Activated CD4-positive, alpha-beta T cell treated with anti-CD3 and anti-CD28 coated beads, Interleukin-2, amount 50 U/mL, for 48 hours (primary cell): ENCODE data around the gene NOTO.

ENCODE experiments used
- DNase-seq, 2 experiments: peaks; one replicate each; pipeline ENCODE4 v3.0.0-alpha.2; 2020

The NOTO gene

DNA sequence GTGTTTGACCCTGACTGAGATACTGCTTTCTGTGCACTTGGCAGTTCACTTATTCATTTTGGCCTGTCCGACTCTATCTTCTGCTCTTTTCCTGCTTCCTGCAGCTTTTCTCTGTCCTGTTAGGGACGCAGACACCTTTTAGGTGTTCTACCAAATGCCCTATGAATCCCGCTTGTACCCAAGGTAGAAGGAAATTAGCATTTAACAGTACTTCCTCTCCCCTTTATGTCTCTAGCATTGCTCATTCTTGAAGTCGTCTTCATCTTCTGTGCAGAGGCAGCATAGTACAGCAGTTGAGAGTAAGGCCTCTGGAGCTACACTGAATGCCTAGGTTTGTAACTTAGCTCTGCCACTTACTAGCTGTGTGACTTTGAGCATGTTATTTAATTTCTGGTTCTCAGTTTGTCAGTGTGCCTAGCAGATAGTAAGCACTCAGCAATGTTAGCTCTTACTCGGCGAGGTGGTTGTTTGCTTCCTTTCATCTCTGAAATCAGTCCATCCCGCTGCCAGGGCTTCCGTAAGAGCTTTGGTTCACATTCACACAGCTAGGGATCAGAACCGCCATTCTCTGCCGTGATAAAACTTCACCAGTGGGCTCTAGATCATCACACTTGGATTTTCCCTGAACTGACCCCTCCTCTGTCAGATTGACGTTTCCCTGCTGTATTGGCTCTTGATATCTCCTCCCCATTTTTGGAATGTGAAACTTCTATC, 33.1 kb downstream of the NOTO start:
- no peak for DNase-seq

DNA sequence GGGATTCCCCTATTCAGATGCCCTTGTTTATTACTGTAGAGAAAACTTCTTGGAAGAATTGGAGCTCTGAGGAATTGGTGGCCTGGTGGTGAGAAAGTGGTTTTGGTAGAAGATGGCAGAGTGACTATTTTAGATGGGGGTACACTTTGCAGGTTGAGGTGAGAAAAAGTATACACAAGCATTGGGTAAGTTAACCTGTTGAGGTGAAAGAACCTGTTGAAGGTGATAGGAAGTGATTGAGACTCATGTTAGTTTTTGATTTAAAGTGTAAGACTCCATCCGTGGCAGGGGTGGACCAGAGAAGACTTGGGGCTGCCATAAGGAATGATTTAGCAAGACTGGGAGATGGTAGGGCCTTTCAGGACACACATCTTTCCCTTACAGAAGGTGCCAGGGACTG, 34.8 kb downstream of the NOTO start:
- no peak for DNase-seq

DNA sequence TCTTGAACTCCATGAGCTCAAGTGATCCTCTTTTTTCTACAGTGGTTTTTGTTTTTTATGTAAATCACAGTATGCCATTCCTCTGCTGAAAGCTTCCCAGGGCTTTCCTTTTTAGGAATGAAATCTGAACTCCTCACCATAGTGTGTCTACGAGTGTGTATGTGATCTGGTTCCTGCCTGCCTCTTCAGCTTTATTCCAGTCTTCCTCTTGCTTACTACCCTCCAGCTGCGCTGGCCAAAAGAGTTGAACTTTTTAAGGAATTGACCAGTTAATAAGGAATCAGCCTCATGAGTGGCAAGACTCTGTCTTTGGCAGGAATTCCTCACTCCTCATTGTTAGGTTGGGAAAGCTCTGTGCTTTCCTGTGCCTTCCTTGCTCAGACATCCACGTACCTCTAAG, 35.8 kb downstream of the NOTO start:
- DNase-seq: no peak

DNA sequence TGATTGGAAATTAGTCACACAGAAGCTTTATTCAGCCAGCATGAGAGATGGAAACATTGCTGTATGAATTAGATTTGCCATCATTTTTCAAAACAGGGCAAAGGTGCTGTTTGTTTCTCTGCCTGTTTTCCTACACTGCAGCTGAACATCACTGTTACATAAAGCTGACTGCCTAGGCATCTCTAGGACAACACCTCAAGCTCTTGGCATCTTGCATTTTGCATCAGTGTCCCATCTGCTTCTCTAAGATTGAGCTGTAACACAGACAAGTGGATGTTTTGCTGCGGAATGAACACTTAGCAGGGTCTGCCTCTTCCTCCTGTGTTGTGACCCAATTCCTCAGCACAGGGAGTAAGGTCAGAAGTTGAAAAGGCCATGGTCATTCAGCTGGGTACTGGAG, 36.6 kb downstream of the NOTO start:
- no peak for DNase-seq

DNA sequence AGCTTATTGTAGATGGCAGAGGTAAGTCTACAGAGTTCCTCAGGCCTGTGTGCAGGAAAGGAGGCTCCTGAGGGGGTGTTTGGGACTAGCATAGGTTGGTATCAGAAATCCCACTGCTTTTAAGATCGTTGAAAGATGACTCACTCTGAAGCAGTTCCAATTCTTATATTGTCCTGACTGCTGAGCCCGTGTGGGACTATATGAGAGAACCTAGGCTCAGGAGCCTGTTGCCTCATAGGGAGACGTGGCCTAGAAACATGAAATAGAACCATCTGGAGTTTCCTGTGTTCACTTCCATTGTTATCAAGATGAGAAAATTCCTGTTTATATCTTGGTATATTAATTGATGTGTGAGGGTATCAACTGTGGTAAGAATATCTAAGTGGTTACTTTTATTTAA, 37.4 kb downstream of the NOTO start:
- no peak for DNase-seq

DNA sequence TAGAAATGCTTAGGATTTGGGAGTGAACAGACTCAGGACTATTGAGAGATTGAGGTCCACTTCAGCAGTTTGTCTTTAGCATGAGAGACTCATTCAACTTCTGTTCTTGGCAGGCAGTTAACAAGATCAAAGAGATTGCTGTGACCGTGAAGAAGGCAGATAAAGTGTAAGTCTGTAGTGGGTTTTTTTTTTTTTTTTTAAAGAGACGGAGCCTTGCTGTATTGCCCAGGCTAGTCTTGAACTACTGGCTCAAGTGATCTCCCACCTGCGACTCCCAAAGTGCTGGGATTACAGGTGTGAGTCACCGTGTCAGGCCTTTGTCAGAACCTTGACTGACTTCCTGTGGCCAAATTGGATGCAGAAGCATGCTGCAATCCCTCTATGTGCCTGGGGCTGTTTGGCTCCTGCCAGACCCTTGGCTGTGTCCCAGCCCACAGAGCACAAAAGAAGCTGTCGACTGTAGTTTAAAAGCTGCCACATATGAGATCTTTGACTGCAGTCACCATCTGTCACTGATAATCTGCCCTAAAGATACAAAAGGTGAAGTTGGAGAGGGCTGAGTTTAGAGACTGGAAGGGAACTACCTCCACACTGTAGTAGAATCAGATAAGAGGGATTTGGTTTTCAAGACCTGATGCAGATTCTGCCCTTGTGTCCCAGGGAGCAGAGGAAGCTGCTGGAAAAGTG, 41.7 kb downstream of the NOTO start:
- DNase-seq: no peak

DNA sequence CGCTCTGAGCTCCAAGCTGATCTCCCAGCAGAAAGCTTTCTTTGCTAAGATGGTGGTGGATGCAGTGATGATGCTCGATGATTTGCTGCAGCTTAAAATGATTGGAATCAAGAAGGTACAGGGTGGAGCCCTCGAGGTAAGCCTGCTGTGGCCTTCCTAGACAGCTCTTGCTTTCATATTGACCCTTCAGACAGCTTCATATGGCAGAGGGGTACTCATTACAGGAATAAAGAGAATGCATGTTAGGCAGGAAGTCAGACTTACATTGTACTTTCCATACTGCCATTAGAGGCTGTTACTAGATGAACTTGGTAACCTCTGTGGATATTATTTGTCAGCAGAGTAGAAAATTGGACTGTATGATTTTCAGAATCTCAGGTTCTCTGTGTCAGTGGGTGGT, 42.2 kb downstream of the NOTO start:
- DNase-seq: no peak

DNA sequence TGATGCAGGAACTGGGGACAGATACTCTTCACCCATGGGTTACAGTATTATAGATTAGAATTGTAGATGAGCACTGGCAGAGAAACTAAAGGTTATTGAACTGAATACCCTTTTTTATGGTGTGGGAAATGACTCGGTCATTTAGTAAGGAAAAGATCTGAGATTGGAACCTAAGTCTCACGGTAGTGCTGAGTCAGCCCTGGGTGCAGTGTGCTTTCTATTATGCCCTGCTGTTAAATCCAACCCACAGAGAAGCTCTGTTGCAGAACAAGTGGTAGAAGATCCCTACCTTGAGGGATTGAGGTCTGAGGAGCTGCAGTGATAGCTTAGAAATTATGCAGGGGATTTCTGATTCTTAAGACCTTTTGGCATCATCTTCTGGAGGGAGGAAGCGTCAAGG, 44.5 kb downstream of the NOTO start:
- no peak for DNase-seq

DNA sequence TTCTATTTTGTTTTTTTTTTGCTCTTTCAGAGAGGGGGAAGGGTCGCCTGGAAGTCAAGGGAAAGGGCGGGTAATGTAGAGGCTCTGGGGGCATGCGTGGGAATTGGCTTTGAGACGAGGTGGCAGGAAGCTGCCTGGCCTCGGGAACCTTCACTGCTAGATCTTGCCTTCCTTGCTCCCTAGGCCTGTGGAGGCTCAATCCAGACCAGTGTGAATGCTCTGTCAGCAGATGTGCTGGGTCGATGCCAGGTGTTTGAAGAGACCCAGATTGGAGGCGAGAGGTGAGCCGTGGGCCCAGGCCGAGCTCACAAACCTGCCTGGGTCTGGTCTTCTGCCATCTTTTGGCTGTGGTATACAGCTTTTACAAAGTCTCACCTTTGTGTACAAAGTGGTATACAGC, 47.3 kb downstream of the NOTO start:
- DNase-seq: no peak

DNA sequence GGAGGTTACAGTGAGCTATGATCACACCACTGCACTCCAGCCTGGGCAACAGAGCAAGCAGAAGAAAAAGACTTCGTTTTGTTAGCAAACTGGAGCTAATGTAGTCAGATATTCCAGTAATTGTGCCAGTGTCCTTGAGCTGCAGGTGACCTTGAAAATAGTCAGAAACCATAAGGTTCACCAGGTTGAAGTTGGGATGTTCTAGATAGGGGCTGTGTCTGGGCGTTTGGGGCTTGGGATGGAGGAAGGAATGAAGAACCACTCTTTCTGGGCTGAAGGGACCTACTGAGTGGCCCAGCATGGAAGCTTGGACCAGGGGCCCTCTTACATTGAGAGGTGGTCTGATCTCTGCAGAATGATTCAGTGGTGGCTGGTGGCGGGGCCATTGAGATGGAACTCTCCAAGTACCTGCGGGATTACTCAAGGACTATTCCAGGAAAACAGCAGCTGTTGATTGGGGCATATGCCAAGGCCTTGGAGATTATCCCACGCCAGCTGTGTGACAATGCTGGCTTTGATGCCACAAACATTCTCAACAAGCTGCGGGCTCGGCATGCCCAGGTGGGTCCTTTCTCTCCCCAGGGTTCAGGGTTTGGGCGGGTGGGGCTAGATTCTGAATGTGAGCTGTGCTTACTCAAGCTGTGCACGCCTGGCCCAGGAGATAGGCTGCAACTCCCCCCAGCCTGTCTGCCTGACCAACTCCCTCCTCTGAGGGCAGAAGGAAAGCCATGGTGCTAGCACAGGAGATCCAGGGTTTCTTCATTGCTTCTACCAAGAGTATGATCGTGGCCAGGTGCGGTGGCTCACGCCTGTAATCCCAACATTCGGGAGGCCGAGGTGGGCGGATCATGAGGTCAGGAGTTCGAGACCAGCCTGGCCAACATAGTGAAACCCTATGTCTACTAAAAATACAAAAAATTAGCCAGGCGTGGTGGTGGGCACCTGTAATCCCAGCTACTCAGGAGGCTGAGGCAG, 48.8 kb downstream of the NOTO start:
- no peak for DNase-seq

DNA sequence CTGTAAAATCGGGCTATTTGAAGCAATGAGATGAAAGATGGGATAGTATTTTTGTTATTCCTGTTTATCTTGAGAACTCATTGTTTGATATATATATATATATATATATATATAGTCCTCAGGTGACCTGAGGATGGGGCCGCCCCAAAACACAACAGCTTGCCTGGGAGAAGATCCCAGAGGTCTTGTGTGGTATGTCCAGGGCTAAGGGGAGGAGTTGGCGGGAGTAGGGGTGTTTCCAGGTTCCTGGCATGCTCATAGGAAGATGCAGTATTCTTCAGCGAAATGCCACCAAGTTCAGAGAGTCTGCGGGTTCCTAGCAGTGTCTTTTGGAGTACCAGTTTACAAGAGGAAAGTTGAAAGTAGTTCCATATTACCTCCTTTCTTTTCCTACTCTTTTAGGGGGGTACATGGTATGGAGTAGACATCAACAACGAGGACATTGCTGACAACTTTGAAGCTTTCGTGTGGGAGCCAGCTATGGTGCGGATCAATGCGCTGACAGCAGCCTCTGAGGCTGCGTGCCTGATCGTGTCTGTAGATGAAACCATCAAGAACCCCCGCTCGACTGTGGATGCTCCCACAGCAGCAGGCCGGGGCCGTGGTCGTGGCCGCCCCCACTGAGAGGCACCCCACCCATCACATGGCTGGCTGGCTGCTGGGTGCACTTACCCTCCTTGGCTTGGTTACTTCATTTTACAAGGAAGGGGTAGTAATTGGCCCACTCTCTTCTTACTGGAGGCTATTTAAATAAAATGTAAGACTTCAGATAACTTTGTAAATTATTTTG, 50.1 kb downstream of the NOTO start:
- no peak for DNase-seq

DNA sequence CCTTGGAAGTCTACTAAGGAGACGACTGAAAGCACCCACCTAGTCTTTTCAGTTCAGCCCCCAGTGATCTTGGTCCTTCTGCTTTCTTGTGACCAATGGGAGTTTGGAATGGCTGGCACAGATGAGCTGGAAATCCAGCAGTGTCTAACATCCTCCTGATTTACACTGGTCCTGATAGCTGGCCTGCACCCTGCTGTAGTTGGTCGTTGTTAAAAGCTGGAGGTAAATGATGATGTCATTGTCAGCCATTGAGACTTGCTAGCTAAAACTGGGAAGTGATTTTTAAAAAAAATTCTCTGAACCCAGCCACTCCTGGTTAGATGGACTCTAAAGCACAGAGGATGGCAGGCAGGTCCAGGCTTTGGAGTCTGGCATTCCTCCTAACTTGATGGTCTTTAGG, 51.0 kb downstream of the NOTO start:
- no peak for DNase-seq

DNA sequence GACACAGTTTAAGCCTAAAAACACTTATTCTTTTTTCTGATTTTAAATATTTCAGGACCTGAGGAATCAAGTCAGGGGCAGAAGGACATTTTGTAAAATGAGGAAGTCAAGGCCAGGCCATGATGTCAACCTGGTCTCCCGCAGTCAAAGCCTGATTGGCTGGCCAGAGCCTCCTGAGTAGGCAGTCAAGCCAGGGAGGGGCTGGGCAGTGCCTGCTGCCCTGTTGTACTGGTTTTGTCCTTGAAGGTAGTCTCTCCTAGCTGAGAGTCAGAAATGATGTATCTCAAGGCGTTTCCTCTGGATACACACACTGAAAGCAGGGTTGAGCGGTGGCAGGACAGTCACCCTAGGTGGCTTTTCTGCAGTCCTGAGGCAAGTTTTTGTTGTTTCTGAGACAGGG, 51.5 kb downstream of the NOTO start:
- no peak for DNase-seq

DNA sequence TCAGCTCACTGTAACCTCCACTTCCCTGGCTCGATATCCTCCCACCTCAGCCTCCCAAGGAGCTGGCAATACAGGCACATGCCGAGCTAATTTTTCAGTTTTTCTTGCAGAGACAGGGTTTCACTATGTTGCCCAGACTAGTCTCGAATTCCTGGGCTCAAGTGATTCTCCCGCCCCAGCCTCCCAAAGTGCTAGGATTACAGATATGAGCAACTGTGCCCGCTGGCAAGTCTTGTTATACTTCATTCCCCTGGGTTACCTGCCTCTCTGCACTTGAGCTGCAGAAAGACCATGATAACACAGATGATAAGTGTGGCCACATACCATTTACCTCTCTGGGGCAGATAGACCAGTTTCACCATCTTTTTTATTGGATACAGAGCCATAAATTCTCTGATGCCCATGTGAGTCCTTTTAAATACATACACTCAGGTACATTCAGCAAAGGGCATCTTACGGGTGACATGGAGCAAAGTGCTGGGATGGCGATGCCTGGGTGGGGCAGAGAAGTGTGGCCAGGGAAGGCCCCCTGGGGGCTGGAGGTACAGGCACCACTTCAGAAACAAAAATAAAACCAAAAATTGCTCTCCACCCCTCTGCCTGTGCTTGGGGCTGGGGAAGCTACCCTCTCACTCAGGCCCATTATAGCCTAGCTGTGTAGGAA, 52.1 kb downstream of the NOTO start:
- no peak for DNase-seq

DNA sequence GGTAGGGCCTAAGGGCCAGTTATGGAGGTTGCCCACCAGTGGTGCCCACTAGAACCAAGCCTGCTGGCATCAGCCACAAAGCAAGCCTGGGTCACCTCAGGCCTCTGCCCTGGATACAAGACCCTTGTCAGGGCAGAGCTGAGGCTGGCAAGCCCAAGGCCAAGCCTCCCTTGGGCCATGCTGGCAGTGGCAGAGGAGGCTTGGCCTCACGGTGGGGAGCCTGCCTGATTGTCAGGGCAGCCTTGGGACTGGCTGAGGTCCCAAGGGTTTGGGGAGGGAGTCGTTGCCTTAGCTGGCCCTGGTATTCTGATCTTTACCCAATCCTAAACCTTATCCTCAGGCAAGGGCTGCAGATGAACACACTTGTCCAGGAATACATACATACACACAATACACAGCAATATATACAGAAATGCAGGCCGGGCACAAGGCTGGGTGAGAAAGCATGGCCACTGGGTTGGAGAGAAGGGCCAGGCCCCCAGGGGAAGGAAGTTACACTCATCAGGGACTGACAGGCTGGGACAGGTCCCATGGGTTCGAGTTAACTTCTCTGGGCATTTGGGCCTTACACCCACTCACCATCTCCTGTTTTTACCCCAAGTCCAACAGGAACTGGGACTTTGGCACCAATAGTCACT, 52.8 kb downstream of the NOTO start:
- no peak for DNase-seq

DNA sequence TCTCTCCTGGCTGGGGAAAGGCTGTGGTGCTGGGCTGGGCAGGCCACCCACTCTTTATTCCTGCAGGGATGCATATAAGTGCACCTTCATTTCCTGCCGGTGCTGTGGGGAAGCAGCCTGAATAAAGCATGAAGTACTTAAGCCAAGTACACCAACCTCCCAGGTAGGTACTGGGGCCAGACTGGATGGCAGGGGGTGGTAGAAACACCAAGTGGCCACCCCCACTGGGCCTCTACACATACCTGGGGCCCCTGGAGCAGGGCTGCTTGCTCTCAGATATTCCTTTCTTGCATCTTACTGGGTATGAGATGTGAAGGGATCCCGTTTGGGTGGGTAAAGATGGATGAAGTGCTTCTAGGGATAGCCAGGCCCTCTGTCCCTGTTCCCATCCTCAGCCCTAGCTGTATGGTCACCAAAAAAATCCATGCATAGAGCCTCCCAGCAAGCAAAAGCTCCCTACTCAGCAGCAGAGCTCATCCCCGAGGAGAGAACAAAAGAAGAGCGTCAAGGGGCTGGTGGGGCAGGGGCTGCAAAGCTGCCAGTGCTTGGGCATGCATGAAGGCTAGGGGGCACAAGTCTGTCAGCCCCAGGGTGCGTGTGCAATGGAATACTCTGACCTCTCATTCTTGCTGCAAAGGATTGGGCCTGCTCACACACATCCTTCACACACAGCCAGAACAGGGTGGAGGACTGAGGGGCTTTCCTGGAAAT, 53.7 kb downstream of the NOTO start:
- DNase-seq: no peak

DNA sequence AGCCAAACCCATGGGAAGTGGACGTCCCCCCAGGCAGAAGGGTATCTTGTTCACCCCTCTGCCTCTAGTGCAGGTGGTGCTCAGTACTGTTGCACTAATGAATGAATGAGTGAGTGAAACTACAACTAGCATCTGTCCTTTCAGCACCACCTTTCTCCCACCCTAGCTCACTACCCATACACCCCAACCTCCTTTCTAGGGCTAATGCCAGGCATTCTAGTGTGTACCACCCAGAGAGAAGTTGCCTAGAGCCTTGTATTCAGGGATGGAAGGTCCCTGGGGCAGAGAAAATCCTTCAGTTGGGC, 54.2 kb downstream of the NOTO start:
- no peak for DNase-seq

DNA sequence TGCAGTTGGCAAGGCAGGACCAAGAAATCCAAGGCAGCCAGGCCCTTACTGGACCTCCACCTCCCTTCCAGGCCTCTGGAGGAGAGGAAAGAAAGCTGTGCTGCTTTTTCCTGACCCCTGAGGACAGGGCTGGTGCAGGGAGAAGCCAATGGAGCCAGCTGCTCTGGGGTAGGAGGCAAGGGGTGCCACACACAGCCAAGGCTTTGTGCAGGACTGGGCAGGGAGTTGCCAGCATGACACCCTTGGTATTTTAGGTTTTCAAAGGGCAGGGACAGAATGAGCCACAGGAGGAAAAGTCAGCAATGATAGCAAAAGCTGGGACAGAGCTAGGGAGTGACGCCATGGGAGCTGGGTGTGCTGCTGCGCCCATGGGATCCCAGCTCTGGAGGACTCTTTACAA, 54.6 kb downstream of the NOTO start:
- no peak for DNase-seq

DNA sequence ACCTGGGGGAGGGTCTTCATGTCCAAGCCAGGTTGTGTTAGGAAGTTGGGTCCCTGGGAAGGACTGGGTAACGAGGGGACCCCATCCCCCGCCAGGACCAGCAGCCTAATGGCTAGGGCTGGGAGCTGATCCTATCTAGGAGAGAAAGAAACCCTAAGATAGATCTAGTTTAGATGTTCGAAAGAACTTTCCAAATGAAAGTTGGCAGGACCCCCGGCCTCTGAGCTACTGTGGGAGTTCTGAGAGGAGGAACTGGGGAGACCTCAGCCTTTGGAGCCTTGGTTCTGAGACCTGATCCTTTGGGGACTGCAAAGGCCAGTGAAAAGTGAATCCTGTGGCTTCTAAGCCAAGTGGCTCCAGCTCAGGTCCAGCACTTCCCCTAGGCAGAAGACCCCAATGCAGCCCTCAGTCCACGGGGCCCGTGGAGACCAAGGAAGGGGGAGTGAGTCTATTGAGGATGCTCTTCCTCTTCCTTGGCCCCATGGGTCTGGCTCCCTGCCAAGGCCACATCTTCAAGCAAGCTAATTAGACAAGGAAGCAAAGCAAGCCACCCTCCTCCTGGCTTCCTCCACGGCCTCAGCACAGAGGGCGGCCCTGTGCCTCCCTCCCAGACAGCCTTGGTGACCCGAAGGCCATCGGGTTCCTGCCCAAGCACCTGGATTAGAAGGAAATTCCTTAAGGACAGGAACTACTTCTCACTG, 55.2 kb downstream of the NOTO start:
- no peak for DNase-seq

DNA sequence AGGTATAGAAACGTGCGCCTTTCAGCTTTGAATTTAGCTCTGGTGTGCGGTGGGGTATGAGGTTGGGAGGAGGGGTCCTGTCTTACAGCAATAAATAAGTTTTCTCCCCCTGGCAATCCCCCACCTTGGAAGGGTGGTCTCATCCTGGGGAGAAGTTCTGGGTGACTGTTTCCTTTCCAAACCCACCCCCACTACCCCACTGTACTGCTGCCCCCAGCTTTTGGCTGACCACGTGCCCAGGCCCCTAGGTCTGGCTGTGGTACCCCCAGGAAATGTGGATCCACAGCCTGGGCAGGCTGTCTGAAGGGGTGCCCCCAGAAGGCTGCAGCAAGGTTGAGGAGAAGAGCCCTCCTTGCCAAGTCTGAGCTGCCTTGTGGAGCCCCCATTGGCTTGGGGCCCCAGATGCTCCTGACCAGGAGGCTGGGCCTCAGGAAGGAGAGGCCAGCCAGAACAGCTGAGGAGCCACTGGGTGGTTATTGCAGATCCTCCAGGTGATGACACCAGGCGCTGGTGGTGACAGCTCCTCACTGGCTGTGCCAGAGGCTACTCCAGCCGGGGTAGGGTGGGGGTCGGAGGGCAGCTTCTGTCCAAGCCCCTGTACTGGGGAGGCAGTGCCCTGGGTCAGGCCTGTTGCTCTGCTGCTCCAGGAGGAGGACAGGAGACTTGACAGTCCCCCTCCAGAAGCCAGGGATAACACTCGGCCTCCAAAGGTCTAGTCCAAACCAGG, 56.0 kb downstream of the NOTO start:
- DNase-seq: no peak
